A673 (cell line): ENCODE results near the gene BTBD7. TPM values are rescaled to one million over a fixed set of nuclear protein-coding genes. Genes with fewer than 3 reads are reported as not detected.

ENCODE experiments used
- BruUV-seq: library from RNA; stranded (reverse); fragments of 400-500 nt; replicated peaks from 2 replicates; lab custom pipeline; 2021; lab: Mats Ljungman, UMichigan
- CTCF ChIA-PET: fragments of 300-600 bp; sonication (Branson Sonifier 250); formaldehyde crosslinking; loops from one replicate; lab custom pipeline; 2022; ENCODE audit warnings: antibody characterized with exemption; lab: Charles Lee
- POLR2A ChIA-PET: fragments of 300-600 bp; sonication (Branson Sonifier 250); formaldehyde crosslinking; loops from one replicate; lab custom pipeline; 2022; ENCODE audit warnings: antibody characterized with exemption; ENCODE audit not compliant: low non-redundant PET; lab: Charles Lee
- DNase-seq: peaks from one replicate; pipeline ENCODE4 v3.0.0-alpha.2; 2015; ENCODE audit warnings: low spot score
- H3K27ac ChIP-seq: fragments of 200-600 bp; sonication (generic); 2 replicates; pipeline ENCODE4 v1.5.1; 2016; ENCODE audit warnings: mixed run types, low read depth, mild to moderate bottlenecking, mixed read lengths, antibody characterized with exemption, low read length; ENCODE audit not compliant: poor library complexity, severe bottlenecking
- H3K27me3 ChIP-seq: fragments of 200-600 bp; sonication (generic); replicated peaks from 2 replicates; pipeline ENCODE4 v1.6.1; 2017; ENCODE audit warnings: mixed run types, low read depth, mild to moderate bottlenecking, mixed read lengths, antibody characterized with exemption, low read length; ENCODE audit not compliant: insufficient read depth, poor library complexity
- H3K36me3 ChIP-seq: fragments of 200-600 bp; sonication (generic); 2 replicates; pipeline ENCODE4 v1.6.1; 2016; ENCODE audit warnings: mixed run types, mild to moderate bottlenecking, mixed read lengths, antibody characterized with exemption, low read length; ENCODE audit not compliant: insufficient read depth, poor library complexity, severe bottlenecking
- H3K4me1 ChIP-seq: fragments of 200-600 bp; sonication (generic); 2 replicates; pipeline ENCODE4 v1.6.1; 2017; ENCODE audit warnings: mixed run types, mild to moderate bottlenecking, mixed read lengths, antibody characterized with exemption, low read length; ENCODE audit not compliant: insufficient read depth, poor library complexity, severe bottlenecking
- H3K4me3 ChIP-seq: fragments of 200-600 bp; sonication (generic); 2 replicates; pipeline ENCODE4 v1.5.1; 2016; ENCODE audit warnings: low read depth, mixed run types, mild to moderate bottlenecking, mixed read lengths, low read length; ENCODE audit not compliant: poor library complexity, severe bottlenecking
- H3K9me3 ChIP-seq: fragments of 200-600 bp; sonication (generic); 2 replicates; pipeline ENCODE4 v1.6.1; 2016; ENCODE audit warnings: mixed run types, low read depth, mild to moderate bottlenecking, mixed read lengths, antibody characterized with exemption, low read length; ENCODE audit not compliant: poor library complexity, severe bottlenecking
- CTCF ChIP-seq: fragments of 300-800, 200-600 bp; sonication (generic); conservative IDR thresholded peaks from 2 replicates; pipeline ENCODE4 v1.5.1; 2017; ENCODE audit warnings: low read depth, mild to moderate bottlenecking, antibody characterized with exemption, low read length, moderate library complexity, mixed read lengths
- EZH2 ChIP-seq: fragments of 200-600 bp; sonication (generic); IDR thresholded peaks from 2 replicates; pipeline ENCODE4 v1.6.1; 2017; ENCODE audit warnings: borderline replicate concordance, low read depth, mild to moderate bottlenecking, mixed read lengths, antibody characterized with exemption, low read length; ENCODE audit not compliant: poor library complexity, severe bottlenecking
- intact Hi-C: fragments of 100-400 bp; cut with micrococcal nuclease; formaldehyde crosslinking; loops from one replicate; pipeline ENCODE4 v1.10.0; 2022; ENCODE audit not compliant: unreplicated experiment
- total RNA-seq: library from RNA; stranded (reverse); gene quantifications from 2 replicates; pipeline ENCODE4 v1.2.3, GENCODE V29; 2021

The BTBD7 gene
- total RNA-seq, 1 experiment from 2014 or later, result 60.9 TPM

GRCh38 chr14:93317875-93318807 is 14.7 kb downstream of the BTBD7 start:
- H3K27me3 ChIP-seq, result no peaks in the 10 kb centered on the region
- POLR2A ChIA-PET, result interaction anchor here (0.6 kb wide), 1 partner anchor 1151 kb away, joined by 5 read pairs; no protein-coding TSS in a partner anchor
- CTCF ChIA-PET, result no interaction called here
- intact Hi-C loops, result no loop called here
- peaks cover 27% of the 10 kb centered on the region for H3K4me1 ChIP-seq
- BruUV-seq, result no TSS peak
- no peak for TF ChIP-seq EZH2
- TF ChIP-seq CTCF, result no peak
- no peaks in the 10 kb centered on the region for H3K36me3 ChIP-seq
- H3K9me3 ChIP-seq, result no peaks in the 10 kb centered on the region
- H3K4me3 ChIP-seq, result peak overlapping the region; percentile 0
- peak; percentile 78 for DNase-seq
- peak overlapping the region; percentile 74 for H3K27ac ChIP-seq

GRCh38 chr14:93317210-93317874 is 15.5 kb downstream of the BTBD7 start:
- ChIA-PET CTCF (no interaction called here), POLR2A (interaction anchor here (0.6 kb wide), 1 partner anchor 1152 kb away, joined by 5 read pairs; no protein-coding TSS in a partner anchor)
- TF ChIP-seq EZH2, result no peak
- no peak for TF ChIP-seq CTCF
- intact Hi-C loops, result no loop called here
- Histone ChIP-seq H3K9me3 (no peaks in the 10 kb centered on the region), H3K27me3 (no peaks in the 10 kb centered on the region), H3K27ac (peak overlapping the region; percentile 74), H3K4me3 (peak overlapping the region; percentile 0), H3K36me3 (no peaks in the 10 kb centered on the region), H3K4me1 (peaks cover 32% of the 10 kb centered on the region)
- DNase-seq, result no peak
- no TSS peak for BruUV-seq

DNA sequence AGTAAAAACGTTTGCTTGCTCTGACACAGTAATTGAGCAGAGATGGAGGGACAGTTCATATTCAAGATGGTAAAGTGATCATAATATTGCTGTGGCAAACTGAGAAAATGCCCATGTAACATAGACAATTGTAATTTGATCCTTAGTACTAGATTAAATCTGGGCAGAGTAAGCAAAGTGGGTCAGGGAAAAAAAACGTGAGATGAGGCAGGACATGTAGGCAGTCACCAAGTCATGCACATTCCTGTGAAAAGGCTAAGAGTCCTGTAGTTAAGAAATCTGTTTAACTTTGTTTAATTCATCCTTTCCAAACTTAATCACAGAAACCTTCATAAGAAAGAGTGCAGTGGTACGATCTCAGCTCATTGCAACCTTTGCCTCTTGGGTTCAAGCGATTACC is 16.1 kb downstream of the BTBD7 start:
- ChIA-PET CTCF (no interaction called here), POLR2A (no interaction called here)
- Histone ChIP-seq H3K36me3 (no peaks in the 10 kb centered on the region), H3K4me3 (no peak overlapping the region), H3K27ac (no peak overlapping the region), H3K4me1 (peaks cover 32% of the 10 kb centered on the region), H3K27me3 (no peaks in the 10 kb centered on the region), H3K9me3 (no peaks in the 10 kb centered on the region)
- no TSS peak for BruUV-seq
- intact Hi-C loops, result no loop called here
- no peak for TF ChIP-seq CTCF
- no peak for TF ChIP-seq EZH2
- no peak for DNase-seq
